Neuronal stem cell (in vitro differentiated cells): ENCODE measurements around the gene SLC26A11.

Experiments
- DNase-seq: peaks from one replicate; pipeline ENCODE4 v3.0.0-alpha.2; 2013; ENCODE audit warnings: low spot score
- H2AFZ ChIP-seq: one replicate; pipeline ENCODE4 v1.6.1; 2013; ENCODE audit warnings: mild to moderate bottlenecking, low read length, inconsistent platforms
- H2AK5ac ChIP-seq: 2 replicates; pipeline ENCODE4 v1.6.1; 2013; ENCODE audit warnings: low read depth, mild to moderate bottlenecking, inconsistent platforms, low read length, moderate library complexity, mixed read lengths
- H2BK120ac ChIP-seq: 2 replicates; pipeline ENCODE4 v1.6.1; 2013; ENCODE audit warnings: low read depth, mild to moderate bottlenecking, inconsistent platforms, low read length, moderate library complexity, mixed read lengths
- H2BK12ac ChIP-seq: one replicate; pipeline ENCODE4 v1.6.1; 2013; ENCODE audit warnings: low read length, inconsistent platforms
- H2BK15ac ChIP-seq: 2 replicates; pipeline ENCODE4 v1.6.1; 2013; ENCODE audit warnings: mild to moderate bottlenecking, low read length, inconsistent platforms, mixed read lengths
- H2BK5ac ChIP-seq: one replicate; pipeline ENCODE4 v1.6.1; 2013; ENCODE audit warnings: inconsistent platforms, mild to moderate bottlenecking, low read length, moderate library complexity
- H3K14ac ChIP-seq: one replicate; pipeline ENCODE4 v1.6.1; 2013; ENCODE audit warnings: low read length, inconsistent platforms
- H3K18ac ChIP-seq: 2 replicates; pipeline ENCODE4 v1.6.1; 2013; ENCODE audit warnings: low read length, inconsistent platforms
- H3K23ac ChIP-seq: 2 replicates; pipeline ENCODE4 v1.6.1; 2013; ENCODE audit warnings: low read depth, mild to moderate bottlenecking, mixed read lengths, low read length, inconsistent platforms; ENCODE audit not compliant: poor library complexity
- H3K27ac ChIP-seq: replicated peaks from 3 replicates; pipeline ENCODE4 v1.5.1; 2013; ENCODE audit warnings: low read length, inconsistent platforms
- H3K27me3 ChIP-seq, 3 experiments: 2 replicates each; pipeline ENCODE4 v1.6.1; 2013; ENCODE audit warnings: low read length in 3 of 3, mild to moderate bottlenecking in 2 of 3, inconsistent platforms in 1 of 3, low read depth in 1 of 3, mixed read lengths in 1 of 3, moderate library complexity in 1 of 3; ENCODE audit not compliant: control insufficient read depth in 3 of 3, insufficient read depth in 3 of 3
- H3K36me3 ChIP-seq, 2 donors: replicated peaks in 1 of 2; 2 replicates each; pipeline ENCODE4 v1.6.1; 2013; ENCODE audit warnings: low read length in 2 of 2; ENCODE audit not compliant: control insufficient read depth in 2 of 2, insufficient read depth in 2 of 2
- H3K4ac ChIP-seq: 2 replicates; pipeline ENCODE4 v1.6.1; 2013; ENCODE audit warnings: inconsistent platforms, mild to moderate bottlenecking, low read length, moderate library complexity
- H3K4me1 ChIP-seq, 2 donors: 1 replicate in 1 of 2; 2 replicates in 1 of 2; pipeline ENCODE4 v1.6.1; 2013; ENCODE audit warnings: low read length in 2 of 2, low read depth in 1 of 2; ENCODE audit not compliant: control insufficient read depth in 2 of 2, insufficient read depth in 1 of 2
- H3K4me2 ChIP-seq: one replicate; pipeline ENCODE4 v1.6.1; 2013; ENCODE audit warnings: mild to moderate bottlenecking, low read length, inconsistent platforms; ENCODE audit not compliant: insufficient read depth, poor library complexity, severe bottlenecking
- H3K4me3 ChIP-seq, 2 donors: 2 replicates each; pipeline ENCODE4 v1.5.1; 2013; ENCODE audit warnings: low read length in 2 of 2, mild to moderate bottlenecking in 2 of 2, inconsistent platforms in 1 of 2, moderate library complexity in 1 of 2
- H3K79me1 ChIP-seq: one replicate; pipeline ENCODE4 v1.6.1; 2013; ENCODE audit warnings: low read depth, mild to moderate bottlenecking, inconsistent platforms, low read length, moderate library complexity
- H3K9ac ChIP-seq: one replicate; pipeline ENCODE4 v1.6.1; 2013; ENCODE audit warnings: mild to moderate bottlenecking, low read depth, low read length, inconsistent platforms; ENCODE audit not compliant: poor library complexity
- H3K9me3 ChIP-seq, 2 donors: replicated peaks in 1 of 2; 2 replicates each; pipeline versions ENCODE3 to v1.6.1; 2013; ENCODE audit warnings: low read length in 2 of 2, mild to moderate bottlenecking in 2 of 2, inconsistent platforms in 1 of 2, low read depth in 1 of 2, mixed read lengths in 1 of 2, moderate library complexity in 1 of 2; ENCODE audit not compliant: control insufficient read depth in 2 of 2, insufficient read depth in 1 of 2
- H4K8ac ChIP-seq: one replicate; pipeline ENCODE4 v1.6.1; 2013; ENCODE audit warnings: low read depth, mild to moderate bottlenecking, inconsistent platforms, low read length, moderate library complexity
- H4K91ac ChIP-seq: one replicate; pipeline ENCODE4 v1.6.1; 2013; ENCODE audit warnings: low read length, low read depth, mild to moderate bottlenecking, inconsistent platforms; ENCODE audit not compliant: poor library complexity
- WGBS, 2 donors: extraction: QIAGEN DNeasy Blood & Tissue Kit; methylation state at CpG; one replicate each; pipeline ENCODE4 v1.1.7; 2013; ENCODE audit warnings: missing lambda C conversion rate in 2 of 2, mixed read lengths in 1 of 2; ENCODE audit not compliant: insufficient read length in 2 of 2, insufficient replicate concordance in 1 of 2; ENCODE audit errors: extremely low coverage in 2 of 2; 5-methylcytosine and 5-hydroxymethylcytosine counted together

Gene SLC26A11

GRCh38 chr17:80232438-80232837 is 12.2 kb downstream of the SLC26A11 start:
- no peak overlapping the region for H3K27ac ChIP-seq
- no peaks in the 10 kb centered on the region for H3K27me3 ChIP-seq
- no peak overlapping the region for H3K4ac ChIP-seq
- peaks cover 6 to 60% of the 10 kb centered on the region in 2 donors for H3K36me3 ChIP-seq
- no CpG with 5 or more reads among the region's 1 CpG for WGBS, 2 donors
- H2BK15ac ChIP-seq = no peak overlapping the region
- no peak overlapping the region for H2AFZ ChIP-seq
- no peak overlapping the region for H2AK5ac ChIP-seq
- no peak overlapping the region for H3K4me3 ChIP-seq
- H3K79me1 ChIP-seq = peaks cover 2% of the 10 kb centered on the region
- H4K8ac ChIP-seq = no peak overlapping the region
- no peak overlapping the region for H3K18ac ChIP-seq
- H4K91ac ChIP-seq = no peak overlapping the region
- peaks cover 2 to 30% of the 10 kb centered on the region in 2 donors for H3K9me3 ChIP-seq
- no peaks in the 10 kb centered on the region for H3K4me1 ChIP-seq
- H3K23ac ChIP-seq = no peak overlapping the region
- no peak for DNase-seq
- no peak overlapping the region for H3K9ac ChIP-seq
- H2BK120ac ChIP-seq = no peak overlapping the region
- no peak overlapping the region for H2BK12ac ChIP-seq
- no peak overlapping the region for H3K14ac ChIP-seq
- no peak overlapping the region for H3K4me2 ChIP-seq
- no peak overlapping the region for H2BK5ac ChIP-seq

DNA sequence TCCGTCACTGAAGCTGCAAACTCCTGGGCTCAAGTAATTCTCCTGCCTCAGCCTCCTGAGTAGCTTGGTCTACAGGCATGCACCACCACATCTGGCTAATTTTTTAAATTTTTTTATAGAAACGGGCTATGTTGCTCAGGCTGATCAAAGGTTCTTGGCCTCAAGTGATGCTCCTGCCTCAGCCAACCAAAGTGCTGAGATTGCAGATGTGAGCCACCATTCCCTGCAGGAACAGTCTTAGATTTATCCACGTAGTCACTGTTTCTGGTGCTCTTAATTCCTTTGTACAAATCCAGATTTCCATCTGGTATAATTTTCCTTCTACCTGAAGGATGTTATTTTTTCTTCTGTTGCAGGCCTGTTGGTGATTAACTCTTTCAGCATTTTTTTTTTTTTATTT is 13.0 kb downstream of the SLC26A11 start:
- no peaks in the 10 kb centered on the region for H3K79me1 ChIP-seq
- H2AFZ ChIP-seq = no peak overlapping the region
- no peak overlapping the region for H2BK120ac ChIP-seq
- no peak overlapping the region for H4K91ac ChIP-seq
- no peak overlapping the region for H3K18ac ChIP-seq
- no peak overlapping the region for H3K27ac ChIP-seq
- H2BK12ac ChIP-seq = no peak overlapping the region
- H3K36me3 ChIP-seq = peaks cover 9 to 64% of the 10 kb centered on the region in 2 donors
- no peak overlapping the region for H2AK5ac ChIP-seq
- no peaks in the 10 kb centered on the region for H3K27me3 ChIP-seq
- H3K23ac ChIP-seq = no peak overlapping the region
- H3K9ac ChIP-seq = no peak overlapping the region
- H3K4me1 ChIP-seq = no peaks in the 10 kb centered on the region
- no peak overlapping the region for H3K14ac ChIP-seq
- H4K8ac ChIP-seq = no peak overlapping the region
- no peak overlapping the region for H3K4ac ChIP-seq
- H2BK5ac ChIP-seq = no peak overlapping the region
- no peak for DNase-seq
- H3K4me3 ChIP-seq = no peak overlapping the region
- H2BK15ac ChIP-seq = no peak overlapping the region
- no CpG with 5 or more reads among the region's 3 CpGs for WGBS, 2 donors
- H3K9me3 ChIP-seq = peaks cover 2 to 30% of the 10 kb centered on the region in 2 donors
- H3K4me2 ChIP-seq = no peak overlapping the region

- Histone ChIP-seq H3K23ac (no peak overlapping the region), H3K9me3 (peaks cover 2 to 23% of the 10 kb centered on the region in 2 donors), H2BK15ac (no peak overlapping the region), H2AK5ac (no peak overlapping the region), H3K18ac (no peak overlapping the region), H2AFZ (no peak overlapping the region), H3K79me1 (no peaks in the 10 kb centered on the region), H3K4me3 (no peak overlapping the region), H2BK120ac (no peak overlapping the region), H3K9ac (no peak overlapping the region), H2BK12ac (no peak overlapping the region), H2BK5ac (peak overlapping the region; percentile 53), H3K4ac (no peak overlapping the region), H4K91ac (no peak overlapping the region), H4K8ac (no peak overlapping the region), H3K4me2 (no peak overlapping the region), H3K36me3 (peaks cover 12 to 72% of the 10 kb centered on the region in 2 donors), H3K14ac (no peak overlapping the region), H3K27me3 (no peaks in the 10 kb centered on the region), H3K27ac (no peak overlapping the region), H3K4me1 (no peaks in the 10 kb centered on the region)
- WGBS, 2 donors = no CpG with 5 or more reads among the region's 17 CpGs
- DNase-seq = no peak
These were observed 16.7 kb downstream of the SLC26A11 start for GRCh38 chr17:80236911-80237310.

DNA sequence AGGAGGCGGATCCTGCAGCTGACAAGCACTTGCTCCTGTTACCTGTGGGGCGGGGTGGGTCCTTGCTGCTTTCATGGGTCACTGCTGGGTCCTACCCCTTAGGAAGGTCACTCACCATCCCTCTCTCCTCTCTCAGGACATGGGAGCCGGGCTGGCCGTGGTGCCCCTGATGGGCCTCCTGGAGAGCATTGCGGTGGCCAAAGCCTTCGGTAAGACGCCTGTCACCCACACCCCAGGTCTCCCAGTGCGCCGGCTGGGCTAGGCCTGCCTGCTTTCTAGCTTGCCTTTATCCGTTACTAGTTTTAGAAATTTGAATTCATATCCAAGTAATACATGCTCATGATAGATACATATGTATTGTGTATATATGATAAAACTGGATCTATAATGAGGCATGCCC is 17.2 kb downstream of the SLC26A11 start:
- Histone ChIP-seq H2AK5ac (no peak overlapping the region), H3K4me2 (no peak overlapping the region), H3K14ac (no peak overlapping the region), H3K4ac (no peak overlapping the region), H3K27ac (no peak overlapping the region), H3K4me3 (no peak overlapping the region), H3K9ac (no peak overlapping the region), H2BK12ac (no peak overlapping the region), H2BK5ac (no peak overlapping the region), H3K4me1 (no peaks in the 10 kb centered on the region), H3K18ac (no peak overlapping the region), H3K79me1 (no peaks in the 10 kb centered on the region), H3K36me3 (peaks cover 14 to 75% of the 10 kb centered on the region in 2 donors), H4K91ac (no peak overlapping the region), H2BK15ac (no peak overlapping the region), H4K8ac (no peak overlapping the region), H2BK120ac (no peak overlapping the region), H3K9me3 (peaks cover 2 to 18% of the 10 kb centered on the region in 2 donors), H3K27me3 (no peaks in the 10 kb centered on the region), H2AFZ (no peak overlapping the region), H3K23ac (no peak overlapping the region)
- no peak for DNase-seq
- no CpG with 5 or more reads among the region's 10 CpGs for WGBS, 2 donors
